CD4-positive, alpha-beta T cell treated with Interferon gamma for 1 hour (primary cell): Measurements from ENCODE around the gene CPZ.
"Not testable (repeated sequence)": the region's sequence is repeated elsewhere in the genome, so short reads cannot be mapped to it uniquely, and the experiment has no call there.

Source experiments
- DNase-seq: peaks from one replicate; pipeline ENCODE4 v3.0.0-alpha.2; 2020

The CPZ gene

DNA sequence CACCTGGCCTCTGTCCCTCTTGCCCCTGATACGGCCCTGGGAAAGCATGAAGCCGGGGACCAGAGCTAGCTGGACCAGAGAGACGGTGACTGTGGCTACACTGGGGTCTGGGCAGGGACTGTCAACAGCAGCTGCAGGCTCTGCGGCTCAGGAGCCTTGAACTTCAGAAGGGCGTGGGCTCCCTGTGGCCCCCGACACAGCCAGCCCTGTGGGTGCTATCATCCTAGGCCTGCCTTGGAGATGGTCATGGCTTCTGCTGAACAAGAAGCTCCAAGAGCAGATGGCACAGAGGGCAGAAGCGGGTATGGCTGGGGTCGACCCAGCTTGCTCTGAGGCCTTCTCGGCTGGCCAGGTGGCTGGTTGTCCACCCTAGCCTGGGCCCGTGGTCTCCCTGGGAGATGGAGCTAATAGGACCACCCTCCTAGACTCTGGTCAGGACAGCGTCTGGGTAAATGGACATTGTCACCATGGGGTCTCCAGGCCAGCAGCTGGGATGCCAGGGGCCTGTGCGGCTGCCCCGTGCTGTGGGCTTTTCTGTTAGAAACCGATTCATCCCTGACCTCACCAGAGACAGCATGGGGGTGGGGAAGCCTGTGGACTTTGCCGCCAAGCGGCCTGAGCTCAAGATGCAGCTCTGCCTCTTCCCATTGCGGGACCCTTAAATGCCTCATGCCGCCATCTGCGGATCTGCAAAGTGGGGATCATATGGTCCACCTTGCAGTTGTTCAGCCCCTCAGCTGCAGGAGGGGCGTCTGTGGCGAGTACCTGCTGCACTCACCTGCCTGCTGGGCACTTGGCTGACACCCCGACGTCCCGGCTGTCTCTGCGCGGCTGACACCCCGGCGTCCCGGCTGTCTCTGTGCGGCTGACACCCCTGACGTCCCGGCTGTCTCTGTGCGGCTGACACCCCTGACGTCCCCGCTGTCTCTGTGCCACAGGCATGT, 21.1 kb downstream of the CPZ start:
- no peak for DNase-seq

DNA sequence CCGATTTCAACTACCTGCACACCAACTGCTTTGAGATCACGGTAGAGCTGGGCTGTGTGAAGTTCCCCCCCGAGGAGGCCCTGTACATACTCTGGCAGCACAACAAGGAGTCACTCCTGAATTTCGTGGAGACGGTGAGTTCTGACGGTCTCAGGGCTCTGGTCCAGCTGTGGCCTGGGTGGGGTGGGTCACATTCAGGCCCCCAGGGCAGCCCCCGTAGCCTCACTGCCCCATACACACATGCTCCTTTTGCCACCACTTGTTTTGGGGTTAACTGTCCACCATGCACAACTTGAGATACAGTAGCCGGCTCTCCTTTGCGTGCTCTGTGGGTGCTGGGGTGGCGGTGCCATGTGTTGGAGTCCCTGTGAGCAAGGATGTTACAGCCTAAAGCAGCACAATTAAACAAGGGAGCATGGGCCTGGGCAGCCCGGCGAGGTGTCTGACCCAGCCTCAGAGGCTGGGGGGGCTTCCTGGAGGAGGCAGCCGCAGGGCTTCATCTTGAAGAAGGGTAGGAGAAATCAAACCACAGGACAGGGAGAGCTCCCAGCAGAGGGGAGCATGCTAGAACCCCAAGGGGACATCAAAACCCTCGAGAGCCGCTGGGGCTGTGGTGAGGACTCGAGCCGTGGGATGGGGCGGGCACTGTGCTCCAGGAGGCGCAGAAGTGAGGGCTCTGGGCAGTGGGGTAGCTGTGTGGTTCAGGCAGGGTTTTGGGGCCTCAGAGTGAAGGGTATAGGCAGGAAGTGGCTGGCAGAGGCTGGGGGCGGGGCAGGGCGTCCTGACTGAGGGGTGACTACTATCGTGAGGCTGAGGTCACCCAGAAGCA, 22.0 kb downstream of the CPZ start:
- DNase-seq: no peak

DNA sequence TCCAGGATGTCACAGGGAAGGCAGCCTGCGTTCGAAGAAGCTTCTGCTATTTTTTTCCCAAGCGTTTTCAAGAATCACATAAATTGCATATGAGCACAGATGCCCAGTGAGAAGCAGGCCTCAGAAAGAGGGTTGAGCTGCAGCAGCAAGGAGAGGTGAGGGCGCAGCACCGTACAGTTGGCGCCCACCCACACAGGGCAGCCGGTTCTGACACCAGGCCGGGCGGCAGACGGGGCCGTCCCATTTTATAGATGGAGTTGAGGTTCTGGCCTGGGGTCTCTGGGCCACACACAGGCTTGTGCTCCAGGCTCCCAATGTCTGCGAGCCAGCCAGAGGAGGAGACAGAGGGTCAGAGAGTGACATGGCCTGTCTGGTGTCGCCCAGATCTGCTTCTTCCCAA, 22.8 kb downstream of the CPZ start:
- no peak for DNase-seq

DNA sequence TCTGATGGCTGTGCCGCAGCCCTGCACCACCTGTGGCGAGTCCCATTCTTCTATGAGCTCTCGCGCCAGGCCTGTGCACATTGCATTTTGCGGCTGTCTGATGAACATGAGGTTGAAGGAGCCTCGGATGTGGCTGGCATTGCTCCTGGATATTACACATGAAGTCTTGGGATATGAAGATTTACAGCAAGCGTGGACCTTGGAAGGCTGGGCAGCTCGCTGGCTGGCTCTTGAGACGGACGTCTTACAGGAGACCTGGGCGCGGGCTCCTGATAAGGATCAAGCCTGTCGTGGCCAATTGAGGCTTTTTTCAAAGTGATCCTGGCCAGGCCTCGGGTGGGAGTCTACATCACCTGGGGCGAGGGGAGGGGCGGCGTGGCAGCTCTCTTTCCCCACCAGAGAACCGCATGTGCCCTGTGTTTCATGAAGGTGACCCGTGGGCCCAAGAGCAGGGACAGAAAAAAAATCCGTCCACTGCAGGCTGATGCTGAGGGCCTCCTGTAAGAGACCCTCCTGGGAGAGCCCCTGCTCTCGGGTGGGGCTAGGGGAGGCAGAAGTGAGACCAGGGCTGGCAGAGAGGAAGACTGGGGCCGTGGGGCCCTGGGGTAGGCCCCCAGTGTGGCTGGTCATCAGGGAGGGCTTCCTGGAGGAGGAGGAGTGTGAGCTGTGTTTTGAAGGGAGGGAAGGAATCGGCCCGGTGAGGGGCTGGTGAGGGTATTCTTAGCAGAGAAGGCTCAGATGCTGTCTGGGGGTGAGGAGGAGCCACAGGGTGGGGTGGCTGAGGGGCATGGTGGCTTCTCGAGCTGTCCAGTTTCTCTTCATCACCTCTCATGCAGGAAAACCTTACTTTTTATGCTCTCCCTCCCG, 23.6 kb downstream of the CPZ start:
- no peak for DNase-seq

DNA sequence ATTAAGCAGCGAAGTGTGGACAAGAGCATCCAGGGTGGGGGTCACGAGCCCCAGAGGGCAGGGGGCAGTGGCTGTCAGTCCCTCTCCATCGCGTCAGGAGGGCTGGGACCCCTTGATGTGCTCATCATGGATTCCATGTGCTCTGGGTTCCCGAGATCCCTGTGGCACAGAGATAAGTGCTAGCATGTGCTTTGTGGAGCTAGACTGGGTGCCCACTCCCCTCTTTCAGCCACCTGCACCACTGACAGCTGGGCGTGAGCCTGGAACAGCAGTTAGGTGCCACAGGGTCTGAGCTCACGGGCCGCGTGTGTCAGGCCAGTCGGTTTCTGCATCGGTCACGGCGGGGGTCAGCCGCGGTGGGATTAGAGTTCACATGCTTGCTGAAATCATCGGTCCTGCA, 24.3 kb downstream of the CPZ start:
- no peak for DNase-seq

DNA sequence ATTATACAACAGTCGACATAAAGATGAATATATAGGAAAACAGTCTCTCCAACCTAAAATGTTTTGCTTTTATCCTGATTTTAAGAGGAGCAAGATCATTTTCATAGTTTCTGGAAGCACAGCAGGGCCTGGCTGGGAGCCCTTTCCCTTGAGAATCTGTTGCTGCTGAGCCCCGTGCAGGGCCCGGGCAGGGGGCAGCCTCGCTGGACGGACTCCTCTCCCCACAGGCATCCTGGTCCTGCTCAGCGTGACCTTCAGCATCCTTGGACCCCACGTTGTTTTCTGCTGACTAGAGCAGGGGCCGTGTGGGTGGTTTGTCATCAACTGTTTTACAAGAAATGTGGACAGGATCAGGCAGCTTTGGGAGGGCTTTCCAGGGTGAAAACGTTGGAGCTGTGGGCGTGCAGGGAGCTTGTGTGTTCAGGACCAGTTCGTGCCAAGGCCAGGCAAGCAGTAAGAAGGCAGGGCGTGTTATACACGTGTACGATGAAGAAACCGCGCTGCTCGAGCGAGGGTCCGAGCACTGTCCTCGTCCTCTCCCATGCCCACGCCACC, 25.0 kb downstream of the CPZ start:
- DNase-seq: no peak

DNA sequence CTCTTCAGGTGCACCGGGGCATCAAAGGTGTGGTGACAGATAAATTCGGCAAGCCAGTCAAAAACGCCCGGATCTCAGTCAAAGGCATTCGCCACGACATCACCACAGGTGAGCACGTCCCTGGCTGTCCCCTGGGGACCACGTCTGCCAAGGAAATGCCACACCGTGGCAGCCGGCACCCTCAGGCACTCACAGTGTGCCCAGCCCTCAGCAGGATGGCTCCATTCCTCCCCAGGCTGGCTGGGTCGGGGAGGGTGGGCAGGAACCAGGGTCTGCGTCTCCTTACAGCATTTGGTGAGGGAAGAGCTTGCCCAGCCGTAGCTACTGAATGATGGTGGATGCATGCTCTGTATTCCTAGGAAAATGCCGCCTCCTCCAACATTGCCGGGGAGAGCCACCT, 25.9 kb downstream of the CPZ start:
- DNase-seq: no peak

DNA sequence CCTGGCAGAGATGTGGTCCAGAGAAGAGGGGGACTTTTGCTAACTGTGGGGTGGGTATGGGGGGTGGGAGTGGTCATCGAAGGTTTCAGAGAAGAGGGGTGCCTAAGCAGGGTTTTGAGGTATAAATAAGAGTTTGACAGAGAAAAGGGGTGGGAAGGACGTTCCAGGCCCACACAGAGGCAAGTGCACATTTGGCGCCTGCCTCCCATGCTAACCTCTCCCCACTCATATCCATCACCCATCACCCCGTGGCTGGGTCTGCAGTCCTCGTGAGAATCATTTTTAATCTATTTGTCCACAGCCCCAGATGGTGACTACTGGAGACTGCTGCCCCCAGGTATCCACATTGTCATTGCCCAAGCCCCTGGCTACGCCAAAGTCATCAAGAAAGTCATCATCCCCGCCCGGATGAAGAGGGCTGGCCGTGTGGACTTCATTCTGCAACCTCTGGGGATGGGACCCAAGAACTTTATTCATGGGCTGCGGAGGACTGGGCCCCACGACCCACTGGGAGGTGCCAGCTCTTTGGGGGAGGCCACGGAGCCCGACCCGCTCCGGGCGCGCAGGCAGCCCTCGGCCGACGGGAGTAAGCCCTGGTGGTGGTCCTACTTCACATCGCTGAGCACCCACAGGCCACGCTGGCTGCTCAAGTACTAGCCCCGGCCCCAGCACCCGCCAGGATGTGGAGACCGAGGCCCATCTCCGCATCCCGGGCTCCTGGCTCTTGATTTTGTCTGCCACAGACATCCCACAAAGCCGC, 26.6 kb downstream of the CPZ start:
- DNase-seq: no peak

DNA sequence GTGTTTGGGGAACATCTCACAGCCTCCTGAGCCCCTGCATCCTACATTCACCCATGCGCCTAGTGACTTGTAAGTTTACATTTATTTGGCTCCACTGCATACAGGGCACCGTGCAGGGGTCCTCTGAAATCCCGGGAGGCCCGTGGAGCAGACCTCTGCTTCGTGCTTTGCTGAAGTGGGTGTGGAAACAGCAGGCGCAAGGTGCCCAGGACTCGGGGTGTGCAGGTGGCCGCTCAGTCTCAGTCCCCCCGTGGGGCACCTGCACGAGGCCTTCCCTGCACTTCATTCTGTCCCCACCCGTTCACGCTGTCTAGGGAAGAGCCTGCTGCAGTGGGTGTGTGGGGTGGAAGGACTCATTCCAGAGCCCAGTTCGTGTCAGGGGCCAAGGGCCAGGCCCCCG, 28.6 kb downstream of the CPZ start:
- DNase-seq: not testable (repeated sequence)

DNA sequence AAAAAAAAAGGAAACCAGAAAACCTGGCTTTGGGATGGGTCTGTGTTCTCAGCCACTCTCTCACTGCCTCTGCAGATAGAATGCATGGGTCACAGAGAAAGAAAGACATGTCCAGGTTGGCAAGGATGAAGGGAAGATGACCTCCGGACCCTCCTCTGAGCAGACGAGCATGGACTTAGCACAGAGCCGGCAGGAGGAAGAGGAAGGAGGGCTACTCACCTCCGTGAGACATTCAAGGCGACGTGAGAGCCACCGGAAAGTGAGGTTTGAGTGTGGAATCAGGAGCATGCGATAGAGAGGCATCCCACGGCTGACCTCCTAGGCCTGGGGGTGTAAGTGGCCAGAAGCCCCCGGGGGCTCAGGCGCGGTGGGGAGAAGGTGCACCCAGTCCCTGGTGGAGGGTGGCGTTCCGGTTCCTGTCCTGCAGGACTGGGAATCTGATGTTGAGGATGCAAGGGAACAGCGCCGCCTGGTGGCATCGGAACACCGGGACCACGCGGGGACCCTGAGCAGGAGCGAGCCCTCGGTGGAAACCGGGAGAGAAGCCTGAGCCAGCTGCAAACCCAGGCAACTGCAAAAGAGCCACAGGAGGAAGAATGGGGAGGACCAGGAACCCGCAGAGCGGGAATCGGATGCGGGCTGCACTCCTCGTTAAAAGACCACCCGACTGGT, 32.2 kb downstream of the CPZ start:
- not testable (repeated sequence) for DNase-seq

DNA sequence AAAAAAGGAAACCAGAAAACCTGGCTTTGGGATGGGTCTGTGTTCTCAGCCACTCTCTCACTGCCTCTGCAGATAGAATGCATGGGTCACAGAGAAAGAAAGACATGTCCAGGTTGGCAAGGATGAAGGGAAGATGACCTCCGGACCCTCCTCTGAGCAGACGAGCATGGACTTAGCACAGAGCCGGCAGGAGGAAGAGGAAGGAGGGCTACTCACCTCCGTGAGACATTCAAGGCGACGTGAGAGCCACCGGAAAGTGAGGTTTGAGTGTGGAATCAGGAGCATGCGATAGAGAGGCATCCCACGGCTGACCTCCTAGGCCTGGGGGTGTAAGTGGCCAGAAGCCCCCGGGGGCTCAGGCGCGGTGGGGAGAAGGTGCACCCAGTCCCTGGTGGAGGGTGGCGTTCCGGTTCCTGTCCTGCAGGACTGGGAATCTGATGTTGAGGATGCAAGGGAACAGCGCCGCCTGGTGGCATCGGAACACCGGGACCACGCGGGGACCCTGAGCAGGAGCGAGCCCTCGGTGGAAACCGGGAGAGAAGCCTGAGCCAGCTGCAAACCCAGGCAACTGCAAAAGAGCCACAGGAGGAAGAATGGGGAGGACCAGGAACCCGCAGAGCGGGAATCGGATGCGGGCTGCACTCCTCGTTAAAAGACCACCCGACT, 37.8 kb downstream of the CPZ start:
- not testable (repeated sequence) for DNase-seq

DNA sequence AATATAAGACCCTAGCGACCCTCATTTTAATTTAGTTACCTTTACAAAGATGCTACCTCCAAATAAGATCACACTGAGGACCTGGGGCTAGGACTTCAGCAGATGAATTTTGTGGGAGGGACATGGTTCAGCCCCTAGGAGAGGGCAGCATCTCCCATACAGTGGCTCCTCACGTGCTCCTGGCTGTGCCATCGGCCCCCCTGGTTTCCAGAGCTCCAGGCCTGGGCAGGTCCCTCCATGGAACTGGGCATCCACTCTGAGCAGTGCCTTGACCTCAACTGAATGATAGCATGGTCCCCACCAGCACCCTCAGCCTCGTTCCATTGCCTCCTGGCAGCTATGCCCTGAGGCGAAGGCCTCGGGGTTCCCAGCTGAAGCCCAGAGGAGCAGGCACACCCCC, 39.3 kb downstream of the CPZ start:
- DNase-seq: not testable (repeated sequence)

DNA sequence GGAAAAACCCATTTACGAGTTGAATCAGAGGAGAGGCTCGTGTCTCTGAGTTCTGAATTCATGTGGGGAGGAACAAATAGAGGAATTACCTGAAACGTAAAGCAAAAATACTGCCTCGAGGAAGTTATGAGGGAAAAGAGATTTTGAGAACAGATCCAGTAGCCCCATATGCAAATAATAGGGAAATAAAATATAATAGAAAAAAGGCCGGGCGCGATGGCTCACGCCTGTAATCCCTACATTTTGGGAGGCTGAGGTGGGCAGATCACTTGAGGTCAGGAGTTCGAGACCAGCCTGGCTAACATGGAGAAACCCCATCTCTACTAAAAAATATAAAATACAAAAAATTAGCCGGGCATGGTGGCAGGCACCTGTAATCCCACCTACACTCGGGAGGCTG, 42.2 kb downstream of the CPZ start:
- DNase-seq: not testable (repeated sequence)

DNA sequence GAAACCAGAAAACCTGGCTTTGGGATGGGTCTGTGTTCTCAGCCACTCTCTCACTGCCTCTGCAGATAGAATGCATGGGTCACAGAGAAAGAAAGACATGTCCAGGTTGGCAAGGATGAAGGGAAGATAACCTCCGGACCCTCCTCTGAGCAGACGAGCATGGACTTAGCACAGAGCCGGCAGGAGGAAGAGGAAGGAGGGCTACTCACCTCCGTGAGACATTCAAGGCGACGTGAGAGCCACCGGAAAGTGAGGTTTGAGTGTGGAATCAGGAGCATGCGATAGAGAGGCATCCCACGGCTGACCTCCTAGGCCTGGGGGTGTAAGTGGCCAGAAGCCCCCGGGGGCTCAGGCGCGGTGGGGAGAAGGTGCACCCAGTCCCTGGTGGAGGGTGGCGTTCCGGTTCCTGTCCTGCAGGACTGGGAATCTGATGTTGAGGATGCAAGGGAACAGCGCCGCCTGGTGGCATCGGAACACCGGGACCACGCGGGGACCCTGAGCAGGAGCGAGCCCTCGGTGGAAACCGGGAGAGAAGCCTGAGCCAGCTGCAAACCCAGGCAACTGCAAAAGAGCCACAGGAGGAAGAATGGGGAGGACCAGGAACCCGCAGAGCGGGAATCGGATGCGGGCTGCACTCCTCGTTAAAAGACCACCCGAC, 43.5 kb downstream of the CPZ start:
- DNase-seq: not testable (repeated sequence)

DNA sequence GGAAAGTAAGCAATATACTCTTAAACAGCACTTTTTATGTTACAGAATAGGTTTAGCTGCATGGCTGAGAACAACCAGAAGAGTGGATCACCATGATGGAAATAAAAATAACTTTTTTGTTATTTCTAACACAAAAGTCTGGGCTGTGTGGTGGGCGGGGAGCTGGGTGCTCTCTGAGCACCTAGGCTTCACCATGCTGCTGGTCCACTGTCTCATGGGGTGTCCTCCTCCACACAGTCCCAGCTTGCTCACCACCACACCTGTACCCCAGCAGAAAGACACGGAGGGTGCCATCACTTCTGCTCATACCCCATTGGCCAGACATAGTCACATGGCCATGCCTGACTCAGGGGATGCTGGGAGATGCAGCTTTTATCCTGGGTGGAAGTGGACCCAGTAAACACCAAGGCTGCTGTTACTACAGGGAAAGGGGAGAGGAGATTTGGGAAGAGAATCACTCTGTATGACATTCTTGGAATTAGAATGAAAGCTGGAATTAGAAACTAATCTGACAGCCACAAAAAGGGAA, 45.0 kb downstream of the CPZ start:
- DNase-seq: no peak

DNA sequence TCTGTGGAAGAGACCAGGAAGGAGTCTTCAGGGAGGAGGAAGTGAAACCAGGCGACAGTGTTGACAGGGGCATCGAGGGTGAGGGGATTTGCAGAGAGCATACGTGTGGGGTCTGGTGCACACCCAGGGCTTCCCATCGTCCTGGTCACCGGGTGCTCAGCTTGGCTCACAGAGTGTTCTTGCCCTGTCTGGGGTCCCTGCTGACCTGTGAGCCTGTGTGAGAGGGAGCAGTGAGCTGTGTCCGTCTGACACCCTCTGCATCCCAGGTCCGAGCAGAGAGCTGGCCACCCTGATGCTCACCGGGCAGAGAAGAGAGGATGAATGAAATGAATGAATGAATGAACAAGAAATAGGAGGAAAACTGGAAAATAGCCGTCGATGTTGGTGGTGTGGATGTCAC, 46.5 kb downstream of the CPZ start:
- no peak for DNase-seq

DNA sequence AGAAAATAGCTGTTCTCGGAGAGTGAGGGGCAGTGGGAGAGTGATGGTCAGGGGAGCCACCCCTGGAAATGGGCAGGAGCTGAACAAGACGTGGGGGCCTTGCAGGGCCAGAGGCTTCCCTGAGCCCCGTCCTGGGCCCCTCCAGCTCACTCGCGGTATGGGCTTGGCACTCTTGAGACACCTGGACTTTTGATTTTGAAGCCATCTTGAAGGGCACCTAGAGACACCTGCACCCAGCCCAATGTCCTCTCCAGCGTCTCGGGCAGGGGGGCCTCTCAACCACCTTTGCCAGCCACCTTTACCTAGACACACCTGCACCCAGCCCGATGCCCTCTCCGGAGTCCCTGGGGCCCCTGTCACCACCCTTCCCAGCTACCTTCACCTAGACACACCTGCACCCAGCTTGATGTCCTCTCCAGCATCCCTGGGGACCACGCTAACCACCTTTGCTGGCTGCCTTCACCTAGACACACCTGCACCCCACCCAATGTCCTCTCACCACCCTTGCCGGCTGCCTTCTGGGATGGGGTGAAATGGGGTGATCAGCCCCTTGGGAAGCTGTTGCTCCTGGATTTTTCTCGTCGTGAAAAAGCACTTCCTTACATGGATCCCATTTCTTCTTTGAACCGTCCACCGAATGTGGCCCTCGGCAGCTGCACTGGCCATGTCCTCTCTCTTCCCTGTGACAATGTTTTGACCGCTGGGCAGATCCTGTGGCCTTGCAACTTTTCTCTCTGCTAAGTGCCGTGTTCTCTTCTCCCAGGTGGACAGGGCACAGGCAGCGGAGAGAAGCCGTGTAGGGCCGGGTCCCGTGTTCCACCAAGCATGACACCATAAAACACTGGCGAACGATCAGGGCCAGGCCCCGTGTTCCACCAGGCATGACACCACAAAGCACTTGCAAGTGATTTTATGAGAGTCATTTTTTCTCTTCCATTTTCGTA, 47.5 kb downstream of the CPZ start:
- DNase-seq: no peak

DNA sequence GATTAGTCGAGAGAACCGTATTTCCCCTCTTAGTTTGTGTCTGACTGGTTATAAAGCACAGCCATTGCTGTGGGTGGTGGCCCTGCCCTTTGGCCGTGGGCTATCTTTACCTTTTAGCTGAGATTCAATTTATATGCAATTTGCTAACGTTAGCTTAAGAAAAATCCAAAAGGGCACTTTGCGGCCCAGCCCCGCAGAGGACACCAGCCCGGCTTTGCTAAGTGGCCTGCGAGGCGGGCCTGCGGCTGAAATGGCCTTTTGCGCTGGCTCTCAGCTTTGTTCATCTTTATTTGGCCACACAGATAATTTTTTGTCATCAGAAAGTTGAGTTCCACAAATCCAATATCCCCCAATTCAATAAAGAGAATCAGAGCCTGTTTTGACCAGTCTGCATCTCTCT, 48.3 kb downstream of the CPZ start:
- DNase-seq: no peak

DNA sequence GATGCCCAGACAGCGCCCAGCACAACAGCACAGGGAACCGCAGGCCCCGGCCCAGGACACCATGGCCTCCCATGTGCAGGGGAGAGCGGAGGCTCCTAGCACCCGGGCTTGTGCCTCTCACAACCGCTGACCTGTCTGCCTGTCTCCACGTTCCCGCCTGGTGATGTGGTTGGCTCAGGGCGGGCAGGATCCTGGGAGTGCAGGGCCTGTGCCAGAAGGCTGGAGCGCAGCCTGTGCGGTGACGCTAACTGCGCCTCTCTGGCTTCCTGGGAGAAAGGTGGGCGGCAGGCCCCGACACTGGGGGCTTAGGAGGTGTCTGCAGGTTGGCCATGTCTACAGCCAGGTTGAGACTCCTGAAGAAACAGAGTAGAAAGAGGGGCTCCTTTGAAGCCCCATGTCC, 48.7 kb downstream of the CPZ start:
- no peak for DNase-seq
